ENCODE data around the gene PTGDS.

Gene PTGDS

GRCh38 chr9:137023157-137023556 is 45.9 kb downstream of the PTGDS start:
- Histone ChIP-seq H3K27ac (replicated peaks; ENCODE audit: low read length) (no peak overlapping the region), H4K8ac (ENCODE audit: low read depth, low read length) (no peak overlapping the region), H3K18ac (ENCODE audit: low read length) (peak overlapping the region; percentile 85), H2AFZ (ENCODE audit: low read length) (no peak overlapping the region), H2BK5ac (ENCODE audit: low read length) (peak overlapping the region; percentile 53), H3K27me3 (ENCODE audit: control insufficient read depth in 3 of 3, insufficient read depth in 3 of 3, low read depth in 1 of 3, low read length in 3 of 3) (no peaks in the 10 kb centered on the region), H3K9ac (ENCODE audit: low read depth, low read length, poor library complexity) (peak overlapping the region; percentile 88), H2BK120ac (ENCODE audit: low read depth, low read length) (no peak overlapping the region), H3K36me3 (replicated peaks in 1 of 2; ENCODE audit: control insufficient read depth in 2 of 2, insufficient read depth in 2 of 2, low read length in 2 of 2) (peaks cover 0 to 5% of the 10 kb centered on the region in 2 donors), H3K4me2 (ENCODE audit: insufficient read depth, low read length, poor library complexity, severe bottlenecking) (no peak overlapping the region), H3K4me1 (ENCODE audit: control insufficient read depth in 2 of 2, insufficient read depth in 1 of 2, low read depth in 1 of 2, low read length in 2 of 2) (peaks cover 23 to 32% of the 10 kb centered on the region in 2 donors), H4K91ac (ENCODE audit: low read depth, low read length, poor library complexity) (no peak overlapping the region), H2BK12ac (ENCODE audit: low read length) (no peak overlapping the region), H2BK15ac (ENCODE audit: low read length) (peak overlapping the region; percentile 87), H3K14ac (ENCODE audit: low read length) (peak overlapping the region; percentile 97), H3K79me1 (ENCODE audit: low read depth, low read length) (peaks cover 20% of the 10 kb centered on the region), H3K9me3 (replicated peaks in 1 of 2; ENCODE audit: control insufficient read depth in 2 of 2, insufficient read depth in 1 of 2, low read depth in 1 of 2, low read length in 2 of 2) (no peaks in the 10 kb centered on the region), H3K4ac (ENCODE audit: low read length) (no peak overlapping the region), H3K4me3 (ENCODE audit: low read length in 2 of 2) (no peak overlapping the region), H2AK5ac (ENCODE audit: low read depth, low read length) (peak overlapping the region; percentile 81), H3K23ac (ENCODE audit: low read depth, low read length, poor library complexity) (peak overlapping the region; percentile 67)
- no CpG with 5 or more reads among the region's 7 CpGs for WGBS, 2 donors (ENCODE audit: extremely low coverage in 2 of 2, insufficient read length in 2 of 2, insufficient replicate concordance in 1 of 2)
- peak; percentile 45 for DNase-seq (ENCODE audit: low spot score)

- H3K14ac ChIP-seq (ENCODE audit: low read length) = peak overlapping the region; percentile 97
- no peak overlapping the region for H3K4me2 ChIP-seq (ENCODE audit: insufficient read depth, low read length, poor library complexity, severe bottlenecking)
- peak overlapping the region; percentile 87 for H2BK15ac ChIP-seq (ENCODE audit: low read length)
- H2BK120ac ChIP-seq (ENCODE audit: low read depth, low read length) = no peak overlapping the region
- peaks cover 20% of the 10 kb centered on the region for H3K79me1 ChIP-seq (ENCODE audit: low read depth, low read length)
- H3K18ac ChIP-seq (ENCODE audit: low read length) = peak overlapping the region; percentile 85
- no peak overlapping the region for H4K91ac ChIP-seq (ENCODE audit: low read depth, low read length, poor library complexity)
- no CpG with 5 or more reads among the region's 15 CpGs for WGBS, 2 donors (ENCODE audit: extremely low coverage in 2 of 2, insufficient read length in 2 of 2, insufficient replicate concordance in 1 of 2)
- peaks cover 0 to 5% of the 10 kb centered on the region in 2 donors for H3K36me3 ChIP-seq (replicated peaks in 1 of 2; ENCODE audit: control insufficient read depth in 2 of 2, insufficient read depth in 2 of 2, low read length in 2 of 2)
- peak overlapping the region; percentile 53 for H2BK5ac ChIP-seq (ENCODE audit: low read length)
- no peak overlapping the region for H3K4me3 ChIP-seq (ENCODE audit: low read length in 2 of 2)
- H3K4me1 ChIP-seq (ENCODE audit: control insufficient read depth in 2 of 2, insufficient read depth in 1 of 2, low read depth in 1 of 2, low read length in 2 of 2) = peaks cover 24 to 34% of the 10 kb centered on the region in 2 donors
- H2BK12ac ChIP-seq (ENCODE audit: low read length) = no peak overlapping the region
- H3K27ac ChIP-seq (replicated peaks; ENCODE audit: low read length) = peak overlapping the region; percentile 35
- H2AK5ac ChIP-seq (ENCODE audit: low read depth, low read length) = peak overlapping the region; percentile 81
- no peak for DNase-seq (ENCODE audit: low spot score)
- peak overlapping the region; percentile 89 for H3K23ac ChIP-seq (ENCODE audit: low read depth, low read length, poor library complexity)
- H3K9ac ChIP-seq (ENCODE audit: low read depth, low read length, poor library complexity) = peak overlapping the region; percentile 88
- H3K9me3 ChIP-seq (replicated peaks in 1 of 2; ENCODE audit: control insufficient read depth in 2 of 2, insufficient read depth in 1 of 2, low read depth in 1 of 2, low read length in 2 of 2) = no peaks in the 10 kb centered on the region
- peak overlapping the region; percentile 53 for H3K4ac ChIP-seq (ENCODE audit: low read length)
- H2AFZ ChIP-seq (ENCODE audit: low read length) = no peak overlapping the region
- no peak overlapping the region for H4K8ac ChIP-seq (ENCODE audit: low read depth, low read length)
- peaks cover 0 to 3% (median 0%) of the 10 kb centered on the region in 3 experiments for H3K27me3 ChIP-seq (ENCODE audit: control insufficient read depth in 3 of 3, insufficient read depth in 3 of 3, low read depth in 1 of 3, low read length in 3 of 3)
Observed at GRCh38 chr9:137023583-137023991, 46.3 kb downstream of the PTGDS start.

DNA sequence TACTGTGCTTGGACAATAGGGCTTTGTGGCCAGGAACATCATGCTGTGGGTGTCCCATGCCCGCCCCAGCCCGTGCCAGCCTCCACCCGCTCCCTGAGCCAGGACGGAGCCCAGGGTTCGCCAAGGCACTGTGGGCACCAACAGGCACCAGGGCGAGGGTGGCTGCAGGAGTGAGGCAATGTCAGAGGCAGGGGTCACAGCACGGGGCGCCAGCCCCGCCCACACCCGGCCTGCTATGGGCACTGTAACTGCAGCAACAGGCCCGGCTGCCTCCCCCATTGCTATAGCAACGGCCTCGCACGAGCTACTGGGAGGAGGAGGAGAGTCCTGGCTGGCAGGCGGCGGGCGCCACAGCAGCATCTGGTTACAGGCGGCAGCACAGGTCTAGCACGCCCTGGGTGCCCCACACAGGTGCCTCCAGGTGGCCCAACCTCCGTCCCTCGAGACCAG is 48.2 kb downstream of the PTGDS start:
- Histone ChIP-seq H3K79me1 (ENCODE audit: low read depth, low read length) (peaks cover 19% of the 10 kb centered on the region), H2BK15ac (ENCODE audit: low read length) (peak overlapping the region; percentile 0), H3K27ac (replicated peaks; ENCODE audit: low read length) (no peak overlapping the region), H2BK12ac (ENCODE audit: low read length) (no peak overlapping the region), H2BK5ac (ENCODE audit: low read length) (peak overlapping the region; percentile 71), H3K4me3 (ENCODE audit: low read length in 2 of 2) (no peak overlapping the region), H3K4ac (ENCODE audit: low read length) (peak overlapping the region; percentile 53), H4K91ac (ENCODE audit: low read depth, low read length, poor library complexity) (no peak overlapping the region), H3K14ac (ENCODE audit: low read length) (peak overlapping the region; percentile 56), H3K23ac (ENCODE audit: low read depth, low read length, poor library complexity) (peak overlapping the region; percentile 60), H2BK120ac (ENCODE audit: low read depth, low read length) (peak overlapping the region; percentile 72), H3K27me3 (ENCODE audit: control insufficient read depth in 3 of 3, insufficient read depth in 3 of 3, low read depth in 1 of 3, low read length in 3 of 3) (peaks cover 0 to 10% (median 0%) of the 10 kb centered on the region in 3 experiments), H2AFZ (ENCODE audit: low read length) (no peak overlapping the region), H3K18ac (ENCODE audit: low read length) (peak overlapping the region; percentile 74), H3K9ac (ENCODE audit: low read depth, low read length, poor library complexity) (peak overlapping the region; percentile 77), H4K8ac (ENCODE audit: low read depth, low read length) (no peak overlapping the region), H3K4me1 (ENCODE audit: control insufficient read depth in 2 of 2, insufficient read depth in 1 of 2, low read depth in 1 of 2, low read length in 2 of 2) (peaks cover 29 to 42% of the 10 kb centered on the region in 2 donors), H3K4me2 (ENCODE audit: insufficient read depth, low read length, poor library complexity, severe bottlenecking) (no peak overlapping the region), H3K36me3 (replicated peaks in 1 of 2; ENCODE audit: control insufficient read depth in 2 of 2, insufficient read depth in 2 of 2, low read length in 2 of 2) (peaks cover 0 to 5% of the 10 kb centered on the region in 2 donors), H2AK5ac (ENCODE audit: low read depth, low read length) (peak overlapping the region; percentile 6), H3K9me3 (replicated peaks in 1 of 2; ENCODE audit: control insufficient read depth in 2 of 2, insufficient read depth in 1 of 2, low read depth in 1 of 2, low read length in 2 of 2) (no peaks in the 10 kb centered on the region)
- no CpG with 5 or more reads among the region's 21 CpGs for WGBS, 2 donors (ENCODE audit: extremely low coverage in 2 of 2, insufficient read length in 2 of 2, insufficient replicate concordance in 1 of 2)
- no peak for DNase-seq (ENCODE audit: low spot score)

- Histone ChIP-seq H3K27me3 (ENCODE audit: control insufficient read depth in 3 of 3, insufficient read depth in 3 of 3, low read depth in 1 of 3, low read length in 3 of 3) (peaks cover 0 to 10% (median 0%) of the 10 kb centered on the region in 3 experiments), H2BK12ac (ENCODE audit: low read length) (no peak overlapping the region), H3K36me3 (replicated peaks in 1 of 2; ENCODE audit: control insufficient read depth in 2 of 2, insufficient read depth in 2 of 2, low read length in 2 of 2) (peaks cover 0 to 5% of the 10 kb centered on the region in 2 donors), H3K14ac (ENCODE audit: low read length) (no peak overlapping the region), H3K79me1 (ENCODE audit: low read depth, low read length) (peaks cover 19% of the 10 kb centered on the region), H4K8ac (ENCODE audit: low read depth, low read length) (no peak overlapping the region), H2AK5ac (ENCODE audit: low read depth, low read length) (peak overlapping the region; percentile 6), H2BK15ac (ENCODE audit: low read length) (peak overlapping the region; percentile 0), H3K4me2 (ENCODE audit: insufficient read depth, low read length, poor library complexity, severe bottlenecking) (no peak overlapping the region), H3K9ac (ENCODE audit: low read depth, low read length, poor library complexity) (peak overlapping the region; percentile 44), H3K4me3 (ENCODE audit: low read length in 2 of 2) (peak overlapping the region in 1 of 2 donors; percentile 67), H2AFZ (ENCODE audit: low read length) (no peak overlapping the region), H3K18ac (ENCODE audit: low read length) (no peak overlapping the region), H3K23ac (ENCODE audit: low read depth, low read length, poor library complexity) (peak overlapping the region; percentile 60), H4K91ac (ENCODE audit: low read depth, low read length, poor library complexity) (no peak overlapping the region), H3K9me3 (replicated peaks in 1 of 2; ENCODE audit: control insufficient read depth in 2 of 2, insufficient read depth in 1 of 2, low read depth in 1 of 2, low read length in 2 of 2) (no peaks in the 10 kb centered on the region), H3K27ac (replicated peaks; ENCODE audit: low read length) (no peak overlapping the region), H3K4me1 (ENCODE audit: control insufficient read depth in 2 of 2, insufficient read depth in 1 of 2, low read depth in 1 of 2, low read length in 2 of 2) (peaks cover 29 to 42% of the 10 kb centered on the region in 2 donors), H2BK120ac (ENCODE audit: low read depth, low read length) (no peak overlapping the region), H3K4ac (ENCODE audit: low read length) (peak overlapping the region; percentile 76), H2BK5ac (ENCODE audit: low read length) (peak overlapping the region; percentile 0)
- no CpG with 5 or more reads among the region's 2 CpGs for WGBS, 2 donors (ENCODE audit: extremely low coverage in 2 of 2, insufficient read length in 2 of 2, insufficient replicate concordance in 1 of 2)
- DNase-seq (ENCODE audit: low spot score) = no peak
Observed at GRCh38 chr9:137026384-137026783, 49.1 kb downstream of the PTGDS start.
